DND-41 (cell line): ENCODE results near the gene GREB1L.

Experiments
- EZH2 ChIP-seq: IDR thresholded peaks from 3 replicates; pipeline ENCODE4 v1.6.1; 2012; ENCODE audit warnings: borderline replicate concordance, low read depth, mild to moderate bottlenecking, moderate library complexity, low read length, inconsistent platforms; ENCODE audit not compliant: severe bottlenecking
- TF ChIP-seq, protein P1 (sequence below): IDR thresholded peaks from 2 replicates; pipeline ENCODE4 v1.5.1; 2012; ENCODE audit warnings: borderline replicate concordance, low read length, moderate library complexity, mild to moderate bottlenecking; ENCODE audit not compliant: poor library complexity, severe bottlenecking; ENCODE audit errors: extremely low read depth

DNA sequence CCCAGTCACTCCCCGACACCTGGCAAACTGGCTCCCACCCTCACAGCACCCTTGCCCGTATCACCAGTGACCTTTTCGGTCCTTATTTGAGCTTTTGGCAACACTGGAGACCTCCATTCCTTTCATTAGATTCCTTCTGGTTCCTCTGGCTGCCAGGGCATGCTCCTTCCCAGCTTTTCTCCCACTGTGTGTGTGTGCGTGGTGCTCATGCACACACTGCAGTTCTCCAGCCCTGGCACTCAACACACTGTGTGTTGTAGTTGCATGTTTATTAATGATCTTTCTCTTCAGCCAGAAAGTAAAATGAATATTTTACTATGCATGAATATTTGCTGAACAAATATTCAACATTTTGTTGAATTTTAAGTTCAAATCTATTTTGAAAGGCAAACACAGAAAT is 219.4 kb downstream of the GREB1L start:
- TF ChIP-seq EZH2 = no peak
- TF ChIP-seq, protein P1, sequence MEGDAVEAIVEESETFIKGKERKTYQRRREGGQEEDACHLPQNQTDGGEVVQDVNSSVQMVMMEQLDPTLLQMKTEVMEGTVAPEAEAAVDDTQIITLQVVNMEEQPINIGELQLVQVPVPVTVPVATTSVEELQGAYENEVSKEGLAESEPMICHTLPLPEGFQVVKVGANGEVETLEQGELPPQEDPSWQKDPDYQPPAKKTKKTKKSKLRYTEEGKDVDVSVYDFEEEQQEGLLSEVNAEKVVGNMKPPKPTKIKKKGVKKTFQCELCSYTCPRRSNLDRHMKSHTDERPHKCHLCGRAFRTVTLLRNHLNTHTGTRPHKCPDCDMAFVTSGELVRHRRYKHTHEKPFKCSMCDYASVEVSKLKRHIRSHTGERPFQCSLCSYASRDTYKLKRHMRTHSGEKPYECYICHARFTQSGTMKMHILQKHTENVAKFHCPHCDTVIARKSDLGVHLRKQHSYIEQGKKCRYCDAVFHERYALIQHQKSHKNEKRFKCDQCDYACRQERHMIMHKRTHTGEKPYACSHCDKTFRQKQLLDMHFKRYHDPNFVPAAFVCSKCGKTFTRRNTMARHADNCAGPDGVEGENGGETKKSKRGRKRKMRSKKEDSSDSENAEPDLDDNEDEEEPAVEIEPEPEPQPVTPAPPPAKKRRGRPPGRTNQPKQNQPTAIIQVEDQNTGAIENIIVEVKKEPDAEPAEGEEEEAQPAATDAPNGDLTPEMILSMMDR = no peak
